NCI-H82 (cell line): ENCODE results near the gene LTF.
"Not testable (repeated sequence)": the region's sequence is repeated elsewhere in the genome, so short reads cannot be mapped to it uniquely, and the experiment has no call there.

ENCODE experiments used
- DNase-seq: peaks from one replicate; lab custom pipeline; 2025; lab: John Stamatoyannopoulos, UW

LTF gene

DNA sequence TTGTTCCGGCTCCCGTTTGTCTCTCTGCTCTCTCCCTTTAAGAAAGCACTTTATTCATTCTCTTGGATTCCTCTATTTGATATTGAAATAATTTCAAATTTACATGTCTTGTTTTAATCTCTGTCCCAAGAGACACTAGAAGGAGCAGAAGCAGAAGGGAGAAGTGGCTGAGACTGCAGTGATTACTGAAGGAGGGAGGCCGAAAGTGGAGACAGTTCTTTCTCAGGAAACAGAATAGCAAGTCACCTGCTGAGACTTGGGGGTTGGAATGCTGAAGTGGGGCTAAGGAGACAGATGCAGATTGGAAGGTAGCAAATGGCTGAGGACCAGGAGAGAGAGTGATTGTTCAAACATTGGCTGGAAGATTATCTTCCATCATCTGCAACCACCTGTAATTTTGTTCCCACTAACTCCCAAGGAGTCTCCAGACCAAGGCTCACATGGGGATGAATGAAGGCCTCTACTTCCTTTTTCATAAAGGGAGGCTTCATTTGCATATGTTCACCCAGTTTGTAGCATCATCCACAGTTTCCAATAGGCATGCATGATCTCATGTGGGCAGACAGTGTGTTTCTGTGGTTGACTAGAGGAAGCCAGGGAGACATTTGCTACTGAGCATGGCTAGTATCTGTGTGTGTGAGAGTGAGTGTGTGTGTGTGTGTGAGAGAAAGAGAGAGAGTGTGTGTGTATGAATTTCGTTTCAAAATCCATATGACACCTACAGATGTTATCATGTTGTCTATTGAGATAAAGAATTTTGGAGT lies 24.0 kb downstream of the LTF start:
- no peak for DNase-seq

DNA sequence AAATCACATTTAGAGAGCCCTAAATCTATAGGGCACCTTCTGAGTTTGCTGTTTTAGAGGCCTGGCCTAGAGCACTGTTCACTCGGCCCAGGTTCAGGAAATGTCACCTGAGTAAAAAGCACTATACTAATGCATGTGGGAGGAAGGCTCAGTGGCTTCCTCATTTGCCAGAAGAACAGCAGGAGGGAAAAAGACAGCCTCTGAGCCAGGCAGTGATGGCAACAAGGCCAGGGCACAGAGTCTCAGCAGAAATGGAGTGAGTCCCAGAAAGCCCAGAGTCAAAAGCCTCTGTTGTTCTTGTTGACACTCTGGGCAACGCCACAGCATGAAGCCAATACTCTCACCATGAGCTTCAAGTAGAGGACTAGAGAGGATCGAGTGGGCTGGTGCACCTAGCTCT lies 25.9 kb downstream of the LTF start:
- no peak for DNase-seq

DNA sequence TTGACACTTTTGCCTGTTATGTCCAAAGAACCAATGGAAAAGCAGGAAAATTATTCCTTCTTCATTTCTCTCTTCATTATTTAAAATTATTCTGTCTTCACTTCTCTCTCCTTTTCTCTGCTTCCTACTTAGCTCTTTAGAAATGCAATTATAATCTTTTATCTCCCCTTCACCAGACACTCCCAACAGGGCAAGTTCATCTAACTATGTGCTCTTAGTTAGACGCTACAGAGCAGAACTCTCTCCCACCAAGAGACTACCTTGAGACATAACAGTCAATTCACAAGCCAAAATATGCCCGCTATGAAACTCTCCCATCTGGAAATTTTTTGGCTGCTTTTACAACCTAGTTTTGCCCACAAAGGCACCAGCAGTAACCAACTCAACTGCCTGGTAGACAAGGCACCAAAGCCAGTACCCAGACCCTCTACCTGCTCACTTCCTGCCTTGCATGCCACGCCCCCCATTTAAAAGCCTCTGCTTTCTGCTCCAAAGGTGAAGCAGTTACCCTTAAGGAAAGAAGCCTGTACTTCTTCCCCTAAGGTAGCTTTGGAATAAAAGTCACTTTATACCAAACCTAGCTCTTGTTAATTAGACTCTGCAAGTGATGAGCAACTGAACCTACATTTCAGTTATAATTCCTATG lies 29.5 kb downstream of the LTF start:
- DNase-seq, result no peak

DNA sequence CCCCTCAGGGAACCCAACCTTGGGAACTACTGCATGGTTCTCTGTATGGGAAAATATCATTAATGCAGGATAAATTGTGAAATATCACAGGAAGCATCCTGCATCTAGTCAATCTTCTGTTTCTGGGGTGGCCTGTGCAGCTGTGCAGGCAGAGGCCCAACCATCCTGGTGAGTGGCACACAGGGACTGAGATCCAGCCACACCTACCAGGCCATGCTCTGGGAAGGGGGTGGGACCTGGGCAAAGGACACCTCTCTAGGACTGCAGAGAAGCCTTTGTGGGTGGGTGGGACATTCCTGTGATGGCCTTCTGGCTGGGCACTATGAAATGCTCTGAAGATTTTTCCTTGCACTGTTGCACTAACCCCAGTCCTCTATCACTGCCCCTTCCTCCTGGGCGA lies 30.9 kb downstream of the LTF start:
- no peak for DNase-seq

DNA sequence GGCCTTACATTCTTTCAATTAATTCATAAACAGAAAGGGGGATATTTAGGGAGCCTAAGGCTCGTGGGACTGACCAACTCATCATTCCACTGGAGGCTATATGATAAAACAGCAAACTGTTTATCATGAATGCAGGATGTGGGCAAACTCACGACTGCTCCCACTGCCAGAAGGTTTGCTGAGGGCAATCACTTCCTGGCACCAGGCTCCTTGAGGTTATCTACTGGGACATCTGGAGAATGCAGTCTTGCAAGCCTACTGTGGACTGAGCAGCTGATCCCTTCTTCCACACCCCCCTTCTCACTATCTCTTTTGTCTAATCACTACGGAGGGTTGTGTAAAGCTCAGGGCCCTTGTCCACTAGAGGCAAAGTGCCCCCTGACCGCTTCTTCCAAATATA lies 31.6 kb downstream of the LTF start:
- not testable (repeated sequence) for DNase-seq

DNA sequence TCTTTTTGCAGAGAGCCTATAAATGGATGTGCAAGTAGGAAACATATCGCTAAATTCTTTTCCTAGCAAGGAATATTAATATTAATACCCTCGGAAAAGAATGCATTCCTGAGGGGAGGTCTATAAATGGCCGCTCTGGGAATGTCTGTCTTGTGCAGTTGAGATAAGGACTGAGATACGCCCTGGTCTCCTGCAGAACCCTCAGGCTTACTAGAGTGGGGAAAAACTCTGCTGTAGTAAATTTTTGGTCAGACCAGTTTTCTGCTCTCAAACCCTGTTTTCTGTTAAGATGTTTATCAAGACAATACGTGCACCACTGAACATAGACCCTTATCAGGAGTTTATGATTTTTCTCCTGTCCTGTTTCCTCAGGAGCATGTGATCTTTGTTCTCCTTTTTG lies 32.8 kb downstream of the LTF start:
- not testable (repeated sequence) for DNase-seq

DNA sequence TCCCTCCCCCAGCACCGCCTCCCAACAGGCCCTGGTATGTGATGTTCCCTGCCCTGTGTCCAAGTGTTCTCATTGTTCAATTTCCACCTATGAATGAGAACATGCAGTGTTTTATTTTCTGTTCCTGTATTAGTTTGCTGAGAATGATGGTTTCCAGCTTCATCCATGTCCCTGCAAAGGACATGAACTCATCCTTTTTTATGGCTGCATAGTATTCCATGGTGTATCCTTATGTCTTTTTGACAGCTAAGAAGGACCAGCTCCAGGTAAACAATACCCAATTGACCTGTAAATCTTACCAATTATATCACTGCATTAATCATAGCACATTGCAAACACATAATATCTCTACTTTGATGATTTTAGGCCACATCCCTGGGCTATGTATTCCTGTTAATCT lies 33.8 kb downstream of the LTF start:
- DNase-seq, result not testable (repeated sequence)

DNA sequence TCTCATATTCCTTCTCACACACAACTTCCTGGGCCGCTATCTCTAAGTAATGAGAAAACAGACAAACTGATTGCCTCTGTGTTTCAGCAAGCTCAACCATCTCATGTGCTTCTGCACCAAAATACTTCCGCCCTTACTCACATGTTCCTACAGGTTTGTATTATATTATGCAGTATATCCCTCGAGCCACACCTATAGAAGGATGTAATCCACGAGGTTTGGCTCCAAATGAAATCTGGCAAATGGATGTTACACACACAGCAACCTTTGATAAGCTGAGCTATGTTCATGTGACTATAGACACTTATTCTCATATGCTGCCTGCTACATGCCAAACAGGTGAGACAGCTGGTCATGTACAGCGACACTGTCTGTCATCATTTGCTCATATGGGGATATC lies 35.0 kb downstream of the LTF start:
- DNase-seq, result no peak

DNA sequence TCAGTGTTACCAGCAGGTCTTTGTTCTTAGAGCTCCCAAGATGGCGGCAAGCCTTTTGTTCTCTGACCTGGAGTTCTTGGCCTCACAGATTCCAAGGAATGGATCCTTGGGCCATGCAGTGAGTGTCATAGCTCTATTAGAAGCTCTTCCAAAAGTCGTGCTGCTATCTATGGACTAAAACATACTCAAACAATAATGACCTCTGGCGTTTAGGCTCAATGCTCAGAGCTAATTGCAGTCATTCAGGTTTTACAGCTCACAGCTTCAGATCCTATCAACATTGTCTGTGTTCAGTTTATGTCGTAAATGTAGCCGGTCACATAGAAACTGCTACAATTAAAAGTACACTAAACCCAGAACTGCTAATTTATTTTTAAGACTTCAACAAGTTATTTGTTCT lies 35.5 kb downstream of the LTF start:
- DNase-seq, result no peak

DNA sequence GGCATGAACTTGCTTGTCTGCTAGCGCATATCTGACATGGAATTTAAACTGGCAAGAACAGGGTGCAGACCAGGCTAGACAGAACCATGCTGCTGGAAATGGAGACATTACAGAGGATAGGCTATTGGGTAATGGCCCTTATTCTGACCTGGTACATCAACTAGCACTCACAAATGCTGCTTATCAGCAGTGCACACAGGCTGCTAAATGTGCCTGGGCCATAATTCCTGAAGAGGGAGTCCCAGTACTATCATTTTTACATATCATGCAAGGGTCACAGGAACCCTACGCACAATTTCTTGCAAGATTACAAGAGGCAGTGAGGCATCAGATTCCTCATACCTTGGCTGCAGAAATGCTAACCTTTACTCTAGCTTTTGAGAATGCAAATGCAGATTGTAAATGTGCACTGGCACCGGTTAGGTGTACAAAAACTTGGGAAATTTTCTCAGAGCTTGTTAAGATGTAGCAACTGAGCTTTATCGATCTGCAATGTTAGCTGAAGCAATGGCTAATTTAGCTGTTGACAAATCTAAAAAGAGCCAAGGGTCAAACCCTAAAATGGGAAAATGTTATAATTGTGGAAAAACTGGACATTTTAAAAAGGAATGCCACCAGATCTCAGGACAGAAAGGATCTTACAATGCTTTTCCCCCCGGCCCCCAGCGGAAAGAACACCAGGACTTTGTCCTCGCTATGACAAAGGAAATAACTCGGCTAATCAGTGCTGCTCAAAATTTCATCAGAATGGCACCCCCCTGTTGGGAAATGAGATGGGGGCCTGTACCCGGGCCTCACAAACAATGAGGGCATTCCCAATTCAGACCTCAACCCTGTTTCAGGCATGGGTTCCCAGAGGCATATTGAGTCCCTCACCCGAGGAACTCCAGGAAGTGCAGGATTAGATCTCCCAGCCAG lies 36.5 kb downstream of the LTF start:
- no peak for DNase-seq

DNA sequence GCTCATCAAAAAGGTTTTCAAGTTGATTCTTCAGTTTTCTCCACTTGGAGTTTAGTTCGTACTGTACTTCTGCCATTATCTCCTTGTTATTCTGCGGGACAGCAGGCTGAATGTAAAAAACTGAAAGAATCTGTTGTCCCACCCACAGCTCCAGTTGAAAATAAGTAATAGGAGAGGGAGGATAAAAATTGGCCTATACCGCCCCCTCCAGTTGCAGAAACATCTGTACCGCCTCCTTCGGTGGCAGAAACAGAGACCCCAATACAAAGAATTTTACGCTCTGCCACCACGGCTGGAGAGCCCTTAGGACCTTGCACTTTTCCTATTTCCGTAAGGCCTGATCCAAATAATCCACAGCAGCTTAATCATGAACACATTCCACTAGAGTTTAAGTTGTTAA lies 37.3 kb downstream of the LTF start:
- not testable (repeated sequence) for DNase-seq

DNA sequence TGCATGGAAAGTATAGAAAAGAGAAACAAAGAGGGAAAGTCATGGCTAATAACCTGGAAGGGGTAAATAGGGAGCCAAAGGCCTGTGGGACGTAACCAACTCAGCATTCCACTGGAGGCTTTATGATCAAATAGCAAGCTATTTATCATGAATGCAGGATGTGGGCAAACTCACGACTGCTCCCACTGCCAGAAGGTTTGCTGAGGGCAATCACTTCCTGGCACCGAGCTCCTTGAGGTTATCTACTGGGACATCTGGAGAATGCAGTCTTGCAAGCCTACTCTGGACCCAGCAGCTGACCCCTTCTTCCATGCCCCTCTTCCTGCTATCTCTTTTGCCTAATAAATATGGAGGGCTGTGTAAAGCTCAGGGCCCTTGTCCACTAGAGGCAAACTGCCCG lies 38.2 kb downstream of the LTF start:
- DNase-seq, result not testable (repeated sequence)

DNA sequence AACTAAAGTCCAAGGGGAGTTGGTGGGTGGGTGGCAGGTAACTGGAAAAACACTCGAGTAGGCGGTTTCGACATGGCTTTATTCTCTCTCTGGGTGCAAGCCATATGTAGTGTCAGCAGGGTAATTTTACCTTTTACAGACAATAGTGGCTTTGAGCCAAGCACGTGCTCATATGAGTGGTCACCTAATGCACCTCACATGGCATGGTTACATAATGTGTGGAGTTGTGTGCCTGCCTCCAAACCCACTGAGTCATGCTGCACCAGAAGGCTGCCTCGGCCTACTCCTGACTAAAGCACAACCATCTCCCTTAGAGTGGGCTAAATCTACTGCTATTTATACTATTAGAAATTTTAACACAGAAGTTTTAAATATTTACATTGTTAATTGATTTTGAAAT lies 41.1 kb downstream of the LTF start:
- DNase-seq, result no peak

DNA sequence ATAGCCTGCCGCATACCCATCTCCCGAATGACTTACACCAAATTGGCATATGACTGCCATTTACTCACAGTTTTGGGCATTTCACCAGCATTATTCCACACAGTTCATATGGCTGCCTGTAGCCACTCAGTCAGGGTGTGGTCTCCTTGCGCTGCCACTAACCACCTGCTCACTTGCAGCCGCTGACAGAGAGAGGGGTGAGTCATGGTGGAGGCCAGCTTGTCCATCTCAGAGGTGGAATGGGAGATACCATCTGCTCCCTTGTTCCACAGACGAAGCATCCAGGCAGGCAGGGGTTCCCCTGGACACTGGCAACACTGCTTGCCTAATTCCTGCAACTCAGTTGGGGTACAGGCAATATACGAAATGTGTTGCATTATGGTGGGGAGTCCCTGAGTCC lies 42.1 kb downstream of the LTF start:
- DNase-seq, result no peak

DNA sequence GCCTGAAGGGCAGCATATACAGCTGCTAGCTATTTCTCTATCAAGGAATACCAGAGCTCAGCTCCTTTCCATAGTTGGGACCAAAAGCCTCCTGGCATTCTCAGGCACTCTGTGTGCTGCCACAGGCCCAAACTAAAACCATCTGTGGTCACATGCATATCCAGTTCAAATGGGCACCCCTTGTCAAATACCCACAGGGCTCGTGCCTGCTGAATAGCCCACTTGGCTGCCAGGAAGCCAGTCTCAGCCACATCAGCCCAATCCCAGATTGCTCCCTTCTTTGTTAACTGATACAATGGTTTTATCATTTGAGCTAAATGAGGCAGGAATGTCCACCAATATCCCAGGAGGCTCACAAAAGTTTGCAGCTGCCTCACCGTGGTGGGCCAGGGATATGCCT lies 43.8 kb downstream of the LTF start:
- no peak for DNase-seq

DNA sequence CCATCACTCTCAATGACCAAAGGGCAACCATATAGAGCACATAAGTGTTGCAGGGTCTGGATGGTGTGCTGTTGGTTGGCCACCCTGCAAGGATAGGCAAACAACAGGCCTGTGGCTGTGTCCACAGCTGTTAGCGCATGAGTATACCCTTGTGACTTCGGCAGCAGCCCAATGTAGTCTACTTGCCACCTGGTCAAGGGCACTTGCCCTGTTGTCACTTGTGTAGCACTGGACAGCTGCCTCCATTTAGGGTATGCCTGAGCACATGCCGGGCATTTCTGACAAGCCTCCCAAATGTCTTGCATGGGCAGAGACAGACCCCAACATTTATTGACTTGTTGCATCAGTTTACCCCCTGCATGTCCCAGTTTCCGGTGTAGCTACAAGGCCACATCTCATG lies 44.9 kb downstream of the LTF start:
- no peak for DNase-seq

DNA sequence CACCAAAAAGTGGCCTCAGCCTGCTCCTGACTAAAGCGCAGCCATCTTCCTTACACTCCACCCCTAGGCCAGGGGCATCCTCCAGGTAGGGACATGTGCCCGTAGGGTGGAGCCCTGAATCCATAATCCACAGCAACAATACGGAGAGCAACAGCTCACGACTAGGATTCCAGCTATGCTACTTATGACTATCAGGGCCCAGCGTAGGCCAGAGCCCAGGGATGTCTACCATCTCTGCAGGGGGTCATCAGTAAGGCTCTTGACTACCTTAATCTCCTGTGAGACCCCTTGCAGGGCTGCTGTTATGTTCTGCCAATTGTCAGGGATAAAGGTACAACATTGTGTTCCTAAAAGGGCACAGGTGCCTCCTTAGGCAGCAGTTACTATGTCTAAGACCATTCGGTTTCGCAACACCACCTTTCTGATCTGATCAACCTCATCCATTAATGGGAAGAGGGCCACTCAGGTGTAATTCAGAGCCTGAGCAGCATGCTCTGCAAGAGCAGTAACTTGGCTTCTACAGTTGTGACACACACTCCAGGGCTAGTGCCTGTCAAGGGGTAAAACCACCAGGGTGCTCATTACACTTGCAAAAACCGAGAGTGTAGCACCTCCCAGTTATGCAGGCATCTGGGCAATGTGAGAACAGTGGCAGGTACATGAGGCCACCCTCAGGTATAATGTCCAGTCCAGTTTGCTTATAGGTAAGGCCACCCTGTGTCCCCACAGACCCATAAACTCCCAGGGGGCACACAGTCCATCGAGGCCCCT lies 46.7 kb downstream of the LTF start:
- DNase-seq, result no peak

DNA sequence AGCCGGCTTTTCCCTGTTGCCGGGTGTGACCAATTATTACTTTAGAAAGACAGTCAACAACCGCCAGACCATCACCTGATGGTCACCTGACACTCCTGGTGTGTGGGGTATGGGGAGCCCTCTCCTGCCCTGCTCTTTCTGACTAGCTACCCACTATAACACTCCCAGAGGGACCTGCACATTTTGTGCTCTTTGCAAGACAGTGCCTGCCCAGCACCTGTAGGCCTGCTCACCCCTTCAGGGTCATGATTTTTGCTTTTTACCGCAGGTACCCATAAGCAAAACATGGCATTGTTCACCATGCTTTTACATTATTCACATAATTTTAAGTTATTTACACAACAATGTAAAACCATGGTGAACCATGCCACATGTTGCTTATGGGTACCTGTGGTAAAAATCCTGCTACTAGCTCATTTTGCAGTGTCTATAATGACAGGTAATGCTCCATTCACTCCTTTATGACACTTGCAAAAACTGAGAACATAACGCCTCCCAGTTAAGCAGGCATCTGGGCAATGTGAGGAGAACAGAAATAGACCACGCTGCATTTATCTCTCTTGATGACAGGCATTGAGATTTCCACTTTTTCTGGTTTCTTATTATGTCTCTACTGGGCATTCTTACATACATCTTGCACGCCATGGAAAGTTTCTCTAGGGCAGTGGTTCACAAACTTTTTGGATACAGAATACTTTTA lies 47.7 kb downstream of the LTF start:
- no peak for DNase-seq

DNA sequence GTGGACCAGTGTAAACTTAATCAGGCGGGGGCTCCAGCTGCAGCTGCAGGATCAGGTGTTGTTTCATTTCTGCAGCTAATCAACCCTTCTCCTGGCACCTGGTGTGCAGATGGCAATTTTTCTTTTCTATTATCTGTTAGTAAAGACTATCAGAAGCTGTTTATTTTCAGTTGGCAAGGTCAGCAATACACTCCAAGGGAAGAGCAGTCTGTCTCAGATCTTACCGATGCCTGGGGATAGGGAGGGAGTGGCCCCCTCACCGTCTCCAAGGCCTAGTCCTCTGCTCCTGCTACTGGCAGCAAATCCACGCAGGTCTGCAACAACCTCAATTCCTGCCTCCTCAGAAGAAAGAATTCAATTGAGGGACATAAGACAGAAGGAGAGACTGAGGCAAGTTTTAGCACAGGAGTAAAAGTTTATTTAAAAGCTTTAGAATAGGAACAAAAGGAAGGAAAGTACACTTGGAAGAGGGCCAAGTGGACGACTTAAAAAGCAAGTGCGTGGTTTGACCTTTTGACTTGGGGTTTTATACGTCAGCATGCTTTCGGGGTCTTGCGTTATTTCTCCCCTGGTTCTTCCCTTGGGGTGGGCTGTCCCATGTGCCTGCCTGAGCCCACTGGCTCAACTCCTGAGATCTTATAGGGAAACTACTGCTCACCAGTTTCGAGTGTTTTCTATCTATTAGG lies 48.4 kb downstream of the LTF start:
- no peak for DNase-seq

DNA sequence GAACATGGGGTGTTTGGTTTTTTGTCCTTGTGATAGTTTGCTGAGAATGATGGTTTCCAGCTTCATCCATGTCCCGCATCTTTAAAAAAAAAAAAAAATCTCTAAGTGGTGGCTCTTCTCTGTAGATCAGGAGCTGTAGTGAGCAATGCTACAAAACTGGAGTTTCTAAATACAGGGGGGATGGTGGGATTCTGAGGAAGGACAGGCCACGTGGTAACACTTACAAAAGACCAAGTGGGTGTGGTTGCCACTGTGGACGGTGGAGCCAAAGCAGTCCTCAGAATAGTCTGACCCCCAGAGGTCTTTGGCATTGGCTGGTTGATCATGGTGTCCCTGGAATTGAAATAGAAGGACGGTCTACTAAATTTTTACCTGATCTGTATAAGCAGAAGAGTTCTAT lies 50.0 kb downstream of the LTF start:
- no peak for DNase-seq

DNA sequence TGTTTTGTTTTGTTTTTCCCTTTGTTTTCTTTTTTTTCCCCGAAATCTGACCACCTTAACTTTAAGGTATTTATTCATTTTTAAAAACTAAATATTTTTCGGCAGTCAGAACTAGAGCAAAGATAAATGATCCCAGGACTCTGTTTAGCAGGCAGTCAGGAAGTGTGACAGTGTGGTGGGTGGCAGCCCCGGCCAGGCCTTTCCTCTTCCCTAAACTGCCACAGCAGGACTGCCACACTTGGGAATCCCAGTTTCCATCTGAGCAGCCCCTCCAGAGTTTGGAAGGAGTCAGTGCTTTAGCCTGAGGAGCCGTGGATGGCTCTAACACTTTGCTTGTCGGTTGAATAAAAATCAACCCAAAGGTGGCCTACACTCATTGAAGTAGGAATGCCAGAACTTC lies 50.8 kb downstream of the LTF start:
- DNase-seq, result no peak
